Measurements from ENCODE around the gene RRBP1.

Gene RRBP1

GRCh38 chr20:17671565-17671964, 10.5 kb downstream of the RRBP1 start:
- no peak overlapping the region for H3K4me3 ChIP-seq (ENCODE audit: low read length)
- TF ChIP-seq, protein P1, sequence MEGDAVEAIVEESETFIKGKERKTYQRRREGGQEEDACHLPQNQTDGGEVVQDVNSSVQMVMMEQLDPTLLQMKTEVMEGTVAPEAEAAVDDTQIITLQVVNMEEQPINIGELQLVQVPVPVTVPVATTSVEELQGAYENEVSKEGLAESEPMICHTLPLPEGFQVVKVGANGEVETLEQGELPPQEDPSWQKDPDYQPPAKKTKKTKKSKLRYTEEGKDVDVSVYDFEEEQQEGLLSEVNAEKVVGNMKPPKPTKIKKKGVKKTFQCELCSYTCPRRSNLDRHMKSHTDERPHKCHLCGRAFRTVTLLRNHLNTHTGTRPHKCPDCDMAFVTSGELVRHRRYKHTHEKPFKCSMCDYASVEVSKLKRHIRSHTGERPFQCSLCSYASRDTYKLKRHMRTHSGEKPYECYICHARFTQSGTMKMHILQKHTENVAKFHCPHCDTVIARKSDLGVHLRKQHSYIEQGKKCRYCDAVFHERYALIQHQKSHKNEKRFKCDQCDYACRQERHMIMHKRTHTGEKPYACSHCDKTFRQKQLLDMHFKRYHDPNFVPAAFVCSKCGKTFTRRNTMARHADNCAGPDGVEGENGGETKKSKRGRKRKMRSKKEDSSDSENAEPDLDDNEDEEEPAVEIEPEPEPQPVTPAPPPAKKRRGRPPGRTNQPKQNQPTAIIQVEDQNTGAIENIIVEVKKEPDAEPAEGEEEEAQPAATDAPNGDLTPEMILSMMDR (IDR thresholded peaks at IDR 0.05; ENCODE audit: insufficient read depth, low read depth, low read length, missing control alignments) = no peak
- DNase-seq (ENCODE audit: low read depth) = no peak

DNA sequence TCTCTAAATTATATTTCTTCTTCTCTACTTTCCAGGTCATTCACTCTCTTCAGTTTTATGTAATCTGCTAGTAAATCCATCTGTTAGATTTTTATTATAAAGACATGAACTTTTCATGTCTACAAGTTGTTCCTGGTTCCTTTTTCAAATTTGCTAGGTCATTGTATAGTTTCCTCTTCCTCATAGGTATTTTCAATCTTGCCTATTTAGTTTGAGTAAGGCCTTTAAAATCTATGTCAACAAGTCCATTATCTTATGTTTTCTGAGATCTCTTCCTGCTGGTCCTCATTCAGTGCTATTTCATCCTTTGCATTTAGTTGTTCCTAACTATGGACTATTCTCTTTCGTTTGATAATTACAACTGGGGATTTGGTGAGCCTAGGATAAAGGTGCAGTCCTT, 11.0 kb downstream of the RRBP1 start:
- H3K4me3 ChIP-seq (ENCODE audit: low read length) = no peak overlapping the region
- DNase-seq (ENCODE audit: low read depth) = no peak
- TF ChIP-seq, protein P1 (IDR thresholded peaks at IDR 0.05; ENCODE audit: insufficient read depth, low read depth, low read length, missing control alignments) = no peak

DNA sequence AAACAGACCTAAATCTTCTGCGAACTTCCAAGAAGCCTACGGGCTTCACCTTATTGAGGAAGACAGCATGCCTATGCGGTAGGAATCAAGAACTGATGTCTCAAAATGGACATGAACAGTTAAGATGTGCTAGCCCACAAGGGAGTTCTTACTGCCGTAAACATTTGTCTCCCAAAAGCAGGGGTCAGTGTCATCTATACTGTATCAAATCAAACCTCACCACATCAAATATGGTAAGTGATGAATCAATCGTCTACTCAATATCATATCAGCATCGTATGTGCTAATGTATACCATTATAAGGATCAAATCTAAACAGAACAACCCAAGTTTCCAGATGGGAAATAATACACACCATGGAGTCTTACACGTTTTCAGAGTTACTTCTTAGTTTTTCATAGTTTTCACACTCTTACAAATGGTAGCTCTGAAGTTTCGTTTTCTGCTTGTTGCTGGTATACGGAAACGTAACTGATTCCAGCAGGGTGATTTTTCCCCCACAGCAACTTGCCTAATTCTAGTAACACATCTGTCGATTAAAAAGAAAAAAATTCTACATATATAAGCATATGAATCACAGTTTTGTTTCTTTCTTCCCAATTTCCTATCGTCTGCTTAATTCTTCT, 12.6 kb downstream of the RRBP1 start:
- DNase-seq (ENCODE audit: low read depth) = no peak
- H3K4me3 ChIP-seq (ENCODE audit: low read length) = no peak overlapping the region
- TF ChIP-seq, protein P1 (IDR thresholded peaks at IDR 0.05; ENCODE audit: insufficient read depth, low read depth, low read length, missing control alignments) = no peak

DNA sequence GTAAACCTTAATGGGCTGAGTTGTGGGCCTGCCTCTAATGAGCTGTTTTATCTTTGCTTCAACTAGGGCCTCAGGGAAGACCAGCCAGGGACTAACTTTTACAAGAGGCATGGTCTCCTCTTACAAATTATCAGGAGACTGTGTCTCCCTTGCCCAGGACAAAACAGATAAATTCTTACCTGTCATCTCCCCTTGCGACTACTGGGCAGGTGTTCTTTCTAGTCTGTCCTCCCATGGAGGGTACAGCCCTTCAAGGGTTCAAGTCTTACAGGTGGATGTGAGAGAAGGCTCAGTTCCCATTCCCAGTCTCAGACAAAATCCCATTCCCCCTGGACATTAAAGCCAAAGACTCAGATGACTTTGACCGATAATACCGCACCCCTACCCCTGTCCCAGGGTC, 13.6 kb downstream of the RRBP1 start:
- H3K4me3 ChIP-seq (ENCODE audit: low read length) = no peak overlapping the region
- DNase-seq (ENCODE audit: low read depth) = no peak
- TF ChIP-seq, protein P1 (IDR thresholded peaks at IDR 0.05; ENCODE audit: insufficient read depth, low read depth, low read length, missing control alignments) = no peak

DNA sequence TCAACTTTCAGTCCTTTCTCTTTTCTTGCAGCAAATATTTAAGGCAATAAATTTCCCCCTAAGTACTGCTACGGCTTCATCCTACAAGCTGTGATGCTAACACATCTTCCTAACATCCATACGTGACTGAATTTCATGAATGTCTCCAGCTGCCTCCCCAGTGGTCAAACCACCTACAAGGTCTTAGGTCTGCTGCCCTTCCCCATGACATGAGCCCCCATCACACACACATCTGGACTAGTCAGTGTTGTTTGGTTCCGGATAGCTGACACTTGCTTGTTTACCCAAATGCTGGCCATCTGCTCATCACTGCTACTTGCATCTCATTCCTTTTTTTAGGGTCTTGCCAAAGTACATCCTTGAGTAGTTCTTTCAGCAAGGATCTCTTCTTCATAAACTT, 14.6 kb downstream of the RRBP1 start:
- H3K4me3 ChIP-seq (ENCODE audit: low read length) = no peak overlapping the region
- no peak for DNase-seq (ENCODE audit: low read depth)
- TF ChIP-seq, protein P1 (IDR thresholded peaks at IDR 0.05; ENCODE audit: insufficient read depth, low read depth, low read length, missing control alignments) = no peak

DNA sequence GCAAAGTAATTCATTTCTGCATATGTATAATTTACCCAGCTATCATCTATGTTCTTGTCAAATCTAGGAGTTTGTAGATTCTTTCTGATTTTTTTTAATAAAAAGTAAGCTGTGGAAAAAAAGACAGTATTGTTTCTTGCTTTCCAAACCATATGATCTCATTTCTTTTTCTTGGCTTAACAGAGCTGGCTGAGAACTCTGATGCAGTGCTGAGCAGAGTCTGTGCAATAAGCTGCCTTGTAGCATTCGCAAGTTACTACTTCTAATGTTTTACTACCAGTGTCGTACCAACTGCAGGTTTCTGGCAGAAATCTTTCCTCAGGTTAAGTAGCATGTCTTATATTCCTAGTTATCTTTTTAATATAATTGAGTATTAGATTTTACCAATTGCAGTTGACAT, 15.6 kb downstream of the RRBP1 start:
- TF ChIP-seq, protein P1 (IDR thresholded peaks at IDR 0.05; ENCODE audit: insufficient read depth, low read depth, low read length, missing control alignments) = no peak
- no peak overlapping the region for H3K4me3 ChIP-seq (ENCODE audit: low read length)
- DNase-seq (ENCODE audit: low read depth) = no peak

GRCh38 chr20:17665756-17666155, 16.3 kb downstream of the RRBP1 start:
- no peak for DNase-seq (ENCODE audit: low read depth)
- no peak overlapping the region for H3K4me3 ChIP-seq (ENCODE audit: low read length)
- TF ChIP-seq, protein P1 (IDR thresholded peaks at IDR 0.05; ENCODE audit: insufficient read depth, low read depth, low read length, missing control alignments) = no peak
